Activated CD8-positive, alpha-beta memory T cell treated with anti-CD3 and anti-CD28 coated beads, Interleukin-2, amount 50 U/mL, for 1 hour (primary cell): Measurements from ENCODE around the gene KIF1A.
"Not testable (repeated sequence)": the region's sequence is repeated elsewhere in the genome, so short reads cannot be mapped to it uniquely, and the experiment has no call there.

Source experiments
- DNase-seq: peaks from one replicate; pipeline ENCODE4 v3.0.0-alpha.2; 2020; ENCODE audit errors: extremely low read depth

KIF1A gene

DNA sequence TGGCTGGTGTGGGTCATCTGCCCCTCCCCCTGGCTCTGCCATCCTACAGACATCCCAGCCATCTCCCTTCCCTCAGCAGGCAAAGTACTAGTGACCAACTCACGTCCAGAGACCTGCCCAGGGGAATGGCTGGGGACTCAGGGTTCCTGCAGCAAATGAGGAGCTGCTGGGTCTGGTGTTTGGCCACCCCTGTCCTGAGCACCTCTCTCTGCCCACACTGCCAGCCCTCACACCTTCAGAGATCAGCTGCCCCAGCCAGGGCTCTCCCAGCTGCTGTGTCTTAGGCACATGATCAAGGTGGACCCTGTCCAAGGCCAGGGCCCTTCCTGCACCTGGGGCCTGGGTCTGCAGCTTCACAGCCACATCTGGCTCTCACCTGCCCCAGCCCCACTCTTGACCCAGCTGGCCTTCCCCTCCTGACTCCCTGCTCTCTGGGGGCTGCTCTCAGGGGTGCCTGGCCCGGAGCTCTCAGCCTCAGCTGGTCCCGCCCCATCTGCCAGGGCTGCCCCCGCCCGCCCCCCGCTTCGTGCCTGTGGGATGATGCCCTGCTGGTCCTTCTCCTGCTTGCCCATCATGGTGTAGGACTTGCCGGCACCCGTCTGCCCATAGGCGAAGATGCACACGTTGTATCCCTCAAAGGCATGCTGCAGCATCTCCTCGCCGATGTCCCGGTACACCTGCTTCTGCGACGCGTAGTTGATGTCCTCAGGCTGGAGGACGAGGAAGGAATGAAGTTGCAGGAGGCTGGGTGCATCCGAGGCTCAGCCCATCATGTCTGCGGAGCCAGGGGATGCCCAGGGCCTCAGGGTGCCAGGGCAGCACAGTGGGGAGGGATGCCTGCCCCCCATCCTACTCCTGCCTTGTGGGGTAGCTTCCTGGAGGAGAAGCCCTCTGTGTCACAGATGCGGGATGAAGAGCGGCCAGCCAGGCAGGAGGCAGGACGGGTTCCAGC, 32.2 kb downstream of the KIF1A start:
- no peak for DNase-seq

GRCh38 chr2:240786871-240787311, 33.1 kb downstream of the KIF1A start:
- DNase-seq: no peak

DNA sequence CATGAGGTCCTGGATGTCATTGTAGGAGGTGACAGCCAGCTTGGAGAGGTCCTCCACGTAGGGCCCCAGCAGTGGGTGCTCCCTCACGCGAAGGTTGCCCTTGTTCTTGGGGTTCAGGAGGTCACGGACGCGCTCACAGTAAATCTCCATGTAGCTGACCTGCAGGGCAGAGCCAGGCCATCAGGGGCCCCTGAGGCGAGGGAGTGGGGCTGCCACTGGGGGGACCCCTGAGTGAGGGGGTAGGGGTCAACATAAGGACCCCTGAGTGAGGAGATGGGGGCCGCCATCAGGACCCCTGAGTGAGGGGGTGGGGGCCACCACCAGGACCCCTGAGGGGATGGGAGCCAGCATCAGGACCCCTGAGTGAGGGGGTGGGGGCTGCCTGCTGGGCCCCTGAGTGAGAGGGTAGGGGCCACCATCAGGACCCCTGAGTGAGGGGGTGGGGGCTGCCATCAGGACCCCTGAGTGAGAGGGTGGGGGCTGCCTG, 33.6 kb downstream of the KIF1A start:
- DNase-seq: no peak

- no peak for DNase-seq
These were observed 34.3 kb downstream of the KIF1A start for GRCh38 chr2:240785424-240786335.

GRCh38 chr2:240784629-240785423, 35.2 kb downstream of the KIF1A start:
- DNase-seq: no peak

GRCh38 chr2:240783819-240784621, 36.0 kb downstream of the KIF1A start:
- DNase-seq: no peak

- no peak for DNase-seq
These were observed 36.9 kb downstream of the KIF1A start for GRCh38 chr2:240782886-240783818.

DNA sequence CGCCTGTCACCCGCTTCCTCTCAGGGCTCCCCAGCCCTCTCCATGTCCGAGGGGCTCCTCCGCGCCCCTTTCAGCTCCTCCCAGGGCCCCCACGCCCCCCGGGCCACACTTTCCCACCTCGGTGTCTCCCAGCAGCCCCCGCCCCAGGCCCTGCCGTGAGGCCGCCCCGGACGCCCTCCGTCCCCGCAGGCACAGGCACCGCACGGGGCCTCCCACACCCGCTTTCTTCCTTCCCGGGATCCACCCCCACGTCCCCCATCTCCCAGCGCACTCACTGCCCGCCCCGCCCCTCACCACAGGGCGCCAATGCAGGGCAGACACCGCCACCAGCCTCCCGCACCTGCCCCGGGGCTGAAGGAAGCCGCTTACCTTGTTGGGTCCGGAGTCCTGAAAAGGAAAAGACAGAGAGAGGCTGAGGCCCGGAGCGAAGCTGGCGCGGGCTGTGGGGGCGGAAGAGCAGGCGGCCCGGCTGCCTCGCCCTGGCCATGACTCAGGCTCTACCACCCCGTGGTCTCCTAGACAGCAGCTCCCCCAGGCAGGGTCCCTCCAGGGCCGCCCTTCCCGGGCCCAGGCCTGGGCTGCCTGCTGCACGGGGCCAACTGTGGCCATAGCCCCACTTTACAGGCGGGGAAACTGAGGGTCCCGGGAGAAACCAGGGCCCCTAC, 37.7 kb downstream of the KIF1A start:
- no peak for DNase-seq

DNA sequence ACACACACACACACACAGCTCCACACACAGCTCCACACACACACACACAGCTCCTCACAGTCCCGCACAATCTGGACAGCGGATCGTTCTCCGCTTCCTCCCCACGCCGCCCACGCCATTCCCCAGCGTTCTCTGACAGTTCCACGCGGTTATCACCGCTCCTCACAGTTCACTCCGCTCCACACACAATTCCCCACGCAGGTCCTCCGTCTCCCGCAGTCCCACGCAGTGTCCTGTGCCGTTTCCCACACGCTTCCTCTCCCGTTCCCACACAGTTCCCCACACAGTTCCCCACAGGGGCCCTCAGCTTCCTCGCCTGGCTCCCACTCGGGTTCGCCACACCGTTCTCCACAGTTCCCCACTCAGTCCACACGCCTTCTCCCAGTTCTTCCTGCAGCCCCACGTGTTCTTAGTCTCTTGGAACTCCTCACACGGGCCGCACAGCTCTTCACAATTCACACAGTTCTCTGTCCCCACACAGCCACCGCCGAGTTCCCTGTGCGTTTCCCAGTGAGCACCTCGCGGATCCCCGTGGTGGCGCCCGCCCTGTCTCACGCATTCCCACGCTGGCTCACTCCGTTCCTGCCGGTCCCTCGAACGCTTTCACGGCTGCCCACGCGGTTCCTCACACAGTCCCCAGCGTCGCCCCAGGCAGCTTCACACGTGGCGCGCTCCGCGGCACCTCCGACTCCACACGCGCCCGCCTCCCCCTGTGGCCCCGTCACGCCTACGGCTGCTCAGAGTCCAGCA, 38.4 kb downstream of the KIF1A start:
- DNase-seq: no peak

DNA sequence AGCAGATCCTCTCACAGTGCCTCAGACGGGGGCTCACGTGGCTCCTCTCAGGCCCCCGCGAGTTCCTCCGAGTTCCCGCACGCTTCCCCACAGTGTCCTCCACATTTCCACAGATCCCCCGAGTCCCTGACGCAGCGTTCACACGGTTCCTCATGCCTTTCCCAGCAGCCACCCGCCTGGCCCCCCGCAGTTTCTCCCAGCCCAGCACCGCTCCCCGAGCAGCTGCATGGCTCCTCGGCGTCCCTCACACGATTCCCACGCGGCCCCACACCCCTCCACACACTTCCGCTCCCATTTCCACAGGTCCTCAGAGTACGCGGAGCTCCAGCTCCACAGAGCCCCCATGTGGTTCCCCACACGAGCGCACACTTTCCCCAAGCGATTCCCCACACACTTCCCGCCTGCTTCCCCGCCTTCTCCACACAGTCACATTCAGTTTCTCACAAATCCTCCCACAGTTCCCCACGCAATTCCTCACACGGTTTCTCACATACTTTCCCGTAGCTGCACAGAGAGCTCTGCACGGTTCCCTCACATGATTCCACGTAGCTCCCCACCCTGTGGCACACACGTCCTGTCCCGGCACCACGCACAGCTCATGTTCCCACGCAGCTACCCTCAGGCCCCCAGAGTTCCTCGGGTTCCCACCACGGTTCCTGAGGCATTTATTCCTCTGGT, 39.9 kb downstream of the KIF1A start:
- DNase-seq: no peak

DNA sequence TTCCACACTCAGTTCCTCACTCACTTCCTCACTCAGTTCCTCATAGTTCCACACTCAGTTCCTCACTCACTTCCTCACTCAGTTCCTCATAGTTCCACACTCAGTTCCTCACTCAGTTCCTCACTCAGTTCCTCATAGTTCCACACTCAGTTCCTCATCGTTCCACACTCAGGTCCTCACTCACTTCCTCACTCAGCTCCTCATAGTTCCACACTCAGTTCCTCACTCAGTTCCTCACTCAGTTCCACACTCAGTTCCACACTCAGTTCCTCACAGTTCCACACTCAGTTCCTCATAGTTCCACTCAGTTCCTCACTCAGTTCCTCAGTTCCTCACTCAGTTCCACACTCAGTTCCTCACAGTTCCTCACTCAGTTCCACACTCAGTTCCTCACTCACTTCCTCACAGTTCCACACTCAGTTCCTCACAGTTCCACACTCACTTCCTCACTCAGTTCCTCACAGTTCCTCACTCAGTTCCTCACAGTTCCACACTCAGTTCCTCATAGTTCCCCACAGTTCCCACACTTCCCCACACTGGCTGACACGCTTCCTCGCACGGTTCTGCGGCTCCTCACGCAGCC, 40.7 kb downstream of the KIF1A start:
- DNase-seq: not testable (repeated sequence)

- no peak for DNase-seq
These were observed 41.6 kb downstream of the KIF1A start for GRCh38 chr2:240778426-240778825.

GRCh38 chr2:240777456-240778212, 42.4 kb downstream of the KIF1A start:
- no peak for DNase-seq

DNA sequence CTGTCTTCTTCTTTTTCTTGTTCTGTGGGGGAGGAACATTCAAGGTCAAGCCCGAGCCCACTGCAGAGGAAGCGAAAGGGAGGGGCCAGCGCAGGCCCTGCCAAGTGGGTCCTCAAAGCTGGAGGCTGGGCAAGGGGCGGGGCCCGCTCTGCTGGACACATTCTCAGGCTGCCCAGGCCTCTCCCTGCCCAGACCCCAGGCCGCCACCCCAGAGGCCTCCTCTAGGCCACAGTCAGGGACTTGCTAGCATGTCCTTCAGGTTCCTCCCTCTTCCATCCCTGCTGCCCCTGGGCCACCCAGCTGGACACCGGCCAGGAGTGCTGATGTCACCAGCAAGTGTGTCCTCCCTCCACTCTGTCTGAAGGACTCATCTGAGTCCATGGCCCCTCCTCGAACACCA, 44.1 kb downstream of the KIF1A start:
- DNase-seq: no peak

- no peak for DNase-seq
These were observed 45.2 kb downstream of the KIF1A start for GRCh38 chr2:240774856-240775255.

DNA sequence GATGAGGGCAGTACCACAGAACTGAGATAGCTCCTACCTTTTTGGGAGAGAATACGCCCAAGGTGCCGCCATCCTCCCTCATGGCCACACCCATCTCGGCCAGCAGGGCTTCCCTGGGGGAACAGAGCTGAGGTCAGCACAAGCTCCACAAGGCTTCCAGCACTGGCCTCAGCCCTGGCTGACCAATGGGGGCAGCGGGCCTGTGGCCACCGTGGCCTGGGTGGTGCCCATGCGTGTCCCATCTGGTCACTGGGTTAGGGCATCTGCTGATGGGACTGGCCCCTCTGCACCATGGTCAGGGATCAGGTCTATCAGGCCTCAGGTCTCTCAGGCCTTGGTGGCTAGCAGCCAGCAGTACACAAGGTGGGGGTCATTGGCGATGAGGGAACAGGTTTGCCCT, 50.9 kb downstream of the KIF1A start:
- DNase-seq: no peak

DNA sequence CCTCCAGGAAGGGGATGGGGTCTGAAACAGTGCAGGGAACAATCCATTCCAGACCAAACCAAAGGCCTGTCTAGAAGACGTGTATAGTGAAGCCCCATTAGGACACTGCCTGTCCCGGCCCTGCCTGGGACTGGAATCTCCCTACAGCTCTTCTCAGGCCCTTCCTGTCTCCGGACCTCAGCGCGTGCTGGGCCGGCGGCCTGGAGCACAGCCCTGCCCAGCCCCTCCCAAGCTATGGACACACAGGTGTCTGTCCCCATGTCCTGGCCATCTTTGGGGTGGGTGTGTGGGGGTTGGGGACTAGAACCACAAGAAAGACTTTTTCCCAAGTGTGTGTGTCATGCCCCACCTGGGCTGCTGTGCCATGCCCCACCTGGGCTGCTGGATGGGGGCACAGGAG, 51.8 kb downstream of the KIF1A start:
- DNase-seq: no peak
